Activated CD8-positive, alpha-beta memory T cell treated with anti-CD3 and anti-CD28 coated beads for 48 hours (primary cell): Measurements from ENCODE around the gene CEBPZ.
"Not testable (repeated sequence)": the region's sequence is repeated elsewhere in the genome, so short reads cannot be mapped to it uniquely, and the experiment has no call there.

Source experiments
- DNase-seq, 3 experiments: peaks; one replicate each; pipeline ENCODE4 v3.0.0-alpha.2; 2020; ENCODE audit warnings: low read depth in 2 of 3, low spot score in 2 of 3

The CEBPZ gene

DNA sequence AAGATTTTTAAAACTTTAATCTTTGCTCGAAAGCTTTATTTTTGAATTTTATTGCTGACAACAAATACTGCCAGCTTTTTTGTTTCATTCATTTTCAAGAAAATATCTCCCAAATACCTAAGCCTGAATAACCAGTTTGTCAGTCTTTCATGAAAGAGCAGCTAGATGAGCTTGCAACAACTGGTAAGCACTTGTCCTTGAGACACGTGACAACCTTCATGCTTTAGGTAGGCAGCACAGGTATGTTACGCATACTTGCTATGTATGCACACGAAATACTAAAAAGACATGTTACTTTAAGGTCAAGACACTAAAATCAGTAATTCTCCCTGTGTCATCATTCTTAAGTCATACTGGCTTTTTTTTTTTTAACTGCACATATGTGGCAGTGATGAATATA is 12.3 kb downstream of the CEBPZ start:
- DNase-seq: no peak

DNA sequence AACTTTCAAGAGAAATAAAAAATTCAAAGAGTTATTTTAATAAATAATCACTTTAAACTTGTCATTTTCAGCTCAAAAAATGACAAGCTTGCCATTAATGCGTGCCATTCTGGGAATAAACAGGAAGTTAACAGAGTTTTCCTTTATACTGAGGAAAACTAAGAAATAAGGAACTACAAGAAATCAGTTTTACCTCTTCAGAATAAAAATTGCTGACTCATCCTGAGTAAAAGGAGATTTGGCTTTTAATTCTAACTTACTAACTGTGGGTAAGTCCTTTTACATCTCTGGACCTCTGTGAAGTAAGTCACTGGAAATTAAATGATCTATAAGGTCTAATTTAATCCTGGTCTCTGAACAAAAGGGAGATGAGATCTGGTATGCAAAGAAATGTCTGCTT is 16.1 kb downstream of the CEBPZ start:
- no peak for DNase-seq

DNA sequence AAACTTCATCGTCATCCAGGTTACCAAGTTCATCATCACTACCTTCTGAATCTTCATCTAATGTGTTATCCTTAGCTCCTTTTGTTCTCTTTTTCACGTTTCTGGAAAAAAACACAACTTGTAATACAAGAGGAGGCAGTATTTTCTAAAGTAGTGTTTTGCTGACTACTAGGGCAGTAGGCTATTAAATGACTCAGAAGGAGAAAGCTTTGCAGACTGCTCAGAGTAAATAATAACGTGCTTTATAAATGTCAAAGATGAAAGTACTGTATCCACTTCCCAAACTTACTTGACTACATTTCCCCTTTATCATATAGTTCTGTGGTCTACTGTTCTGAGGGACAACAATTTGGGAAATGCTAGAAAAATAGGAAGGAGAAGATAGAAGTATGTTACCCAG is 19.5 kb downstream of the CEBPZ start:
- DNase-seq: no peak

DNA sequence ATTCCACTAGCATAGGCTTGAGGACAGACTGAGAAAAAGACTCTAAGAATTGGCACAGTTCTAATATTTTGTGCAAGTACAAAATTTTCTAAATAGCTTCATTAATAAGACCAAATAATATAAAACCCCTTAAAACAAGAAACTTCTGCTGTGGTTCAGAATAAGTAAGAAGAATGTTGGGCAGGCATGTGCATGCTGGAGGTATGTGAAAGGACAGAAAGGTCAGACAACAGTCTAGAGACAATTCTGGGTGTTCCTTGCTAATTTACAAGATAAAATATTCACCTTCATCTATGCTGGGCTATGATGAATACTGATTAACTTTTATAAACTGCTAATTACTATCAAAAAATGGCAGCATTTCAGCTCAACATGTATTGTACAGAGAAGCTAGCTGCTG is 20.2 kb downstream of the CEBPZ start:
- no peak for DNase-seq

DNA sequence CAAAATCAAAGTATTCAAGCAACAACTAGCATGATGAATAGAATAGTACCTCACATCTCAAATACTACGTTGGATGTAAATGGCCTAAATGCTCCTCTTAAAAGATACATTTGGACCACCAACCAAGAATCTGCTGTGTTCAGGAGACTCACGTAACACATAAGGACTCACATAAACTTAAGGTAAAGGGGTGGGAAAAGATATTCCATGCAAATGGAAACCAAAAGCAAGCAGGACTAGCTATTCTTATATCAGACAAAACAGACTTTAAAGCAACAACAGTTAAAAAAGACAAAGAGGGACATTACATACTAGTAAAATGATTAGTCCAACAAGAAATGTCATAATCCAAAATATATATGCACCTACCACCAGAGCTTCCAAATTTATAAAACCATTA is 24.6 kb downstream of the CEBPZ start:
- not testable (repeated sequence) for DNase-seq

DNA sequence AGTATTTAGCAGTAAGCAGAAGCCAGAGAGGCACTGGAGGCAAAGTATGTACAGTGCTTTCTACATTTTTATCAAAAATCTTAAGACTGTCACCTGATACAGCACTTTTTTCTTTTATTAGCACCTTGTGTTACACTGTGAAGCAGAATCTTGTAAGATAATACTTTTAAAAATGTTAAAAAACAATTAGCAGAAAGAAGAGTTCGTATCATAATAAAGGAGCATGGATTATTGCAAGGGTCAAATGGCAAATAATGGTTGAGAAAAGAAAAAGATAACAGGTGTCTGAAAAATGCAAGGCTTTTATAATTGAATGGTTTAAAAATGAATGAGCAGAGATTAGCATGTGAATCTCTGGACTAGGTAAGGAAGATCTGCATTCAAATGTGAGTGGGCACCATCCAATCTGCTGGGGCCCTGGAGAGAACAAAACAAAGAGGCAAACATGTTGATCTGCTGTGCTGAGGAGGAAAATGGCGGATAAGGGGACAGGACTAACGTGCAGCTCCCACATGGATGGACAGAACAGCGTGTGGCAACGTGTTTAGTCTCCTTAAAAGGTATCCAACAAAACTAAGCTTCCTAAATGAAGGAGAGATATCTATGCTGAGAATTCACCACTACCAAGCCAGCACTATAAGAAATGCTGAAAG is 25.6 kb downstream of the CEBPZ start:
- no peak for DNase-seq

DNA sequence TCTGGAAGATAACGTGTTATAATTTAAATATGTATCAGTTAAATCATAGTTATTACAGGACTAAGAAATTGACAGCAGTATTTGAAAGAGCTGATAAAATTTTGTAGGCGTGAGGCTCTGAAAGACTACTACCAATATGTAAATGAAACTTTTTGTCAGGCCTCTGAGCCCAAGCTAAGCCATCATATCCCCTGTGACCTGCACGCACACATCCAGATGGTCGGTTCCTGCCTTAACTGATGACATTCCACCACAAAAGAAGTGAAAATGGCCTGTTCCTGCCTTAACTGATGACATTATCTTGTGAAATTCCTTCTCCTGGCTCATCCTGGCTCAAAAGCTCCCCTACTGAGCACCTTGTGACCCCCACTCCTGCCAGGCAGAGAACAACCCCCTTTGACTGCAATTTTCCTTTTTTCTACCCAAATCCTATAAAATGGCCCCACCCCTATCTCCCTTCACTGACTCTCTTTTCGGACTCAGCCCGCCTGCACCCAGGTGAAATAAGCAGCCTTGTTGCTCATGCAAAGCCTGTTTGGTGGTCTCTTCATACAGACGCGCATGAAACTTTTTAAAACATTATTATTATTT is 26.2 kb downstream of the CEBPZ start:
- DNase-seq: not testable (repeated sequence)

DNA sequence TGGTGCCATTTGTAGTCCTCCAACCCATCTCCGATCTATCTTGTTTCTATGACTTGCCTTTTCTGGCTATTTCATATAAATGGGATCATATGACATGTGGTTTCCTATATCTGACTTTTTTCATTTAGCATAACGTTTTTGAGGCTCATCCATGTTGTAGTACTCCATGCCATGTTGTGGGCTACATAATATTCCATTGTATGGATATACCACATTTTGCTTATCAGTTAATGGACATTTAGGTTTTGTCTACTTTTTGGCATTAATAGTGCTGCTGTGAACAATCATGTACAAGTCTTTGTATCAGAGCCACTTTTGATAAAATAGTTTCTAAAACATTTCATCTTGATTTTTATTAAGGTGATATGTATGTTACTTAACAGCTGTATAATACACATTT is 27.7 kb downstream of the CEBPZ start:
- DNase-seq: no peak

DNA sequence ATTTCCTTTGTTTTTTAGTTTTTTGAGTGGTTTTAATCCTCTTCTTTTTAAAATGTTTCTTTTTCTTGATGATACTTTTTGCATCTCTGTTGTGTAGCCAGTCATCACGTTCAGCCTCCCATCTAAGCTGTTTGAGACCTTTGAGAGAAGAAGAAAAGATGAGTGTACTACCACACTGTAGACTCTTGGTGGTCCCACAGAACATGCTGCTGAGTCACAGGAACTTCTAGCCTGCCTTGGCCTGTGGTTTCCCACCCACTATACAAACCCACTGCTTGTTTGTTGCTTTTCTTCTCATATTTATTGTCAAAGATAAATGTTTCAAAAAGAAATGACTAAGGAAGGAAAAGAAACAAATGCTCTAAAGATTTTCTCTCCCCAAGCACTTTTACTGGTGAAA is 29.6 kb downstream of the CEBPZ start:
- DNase-seq: peak in 1 of 3 experiments; percentile 29

DNA sequence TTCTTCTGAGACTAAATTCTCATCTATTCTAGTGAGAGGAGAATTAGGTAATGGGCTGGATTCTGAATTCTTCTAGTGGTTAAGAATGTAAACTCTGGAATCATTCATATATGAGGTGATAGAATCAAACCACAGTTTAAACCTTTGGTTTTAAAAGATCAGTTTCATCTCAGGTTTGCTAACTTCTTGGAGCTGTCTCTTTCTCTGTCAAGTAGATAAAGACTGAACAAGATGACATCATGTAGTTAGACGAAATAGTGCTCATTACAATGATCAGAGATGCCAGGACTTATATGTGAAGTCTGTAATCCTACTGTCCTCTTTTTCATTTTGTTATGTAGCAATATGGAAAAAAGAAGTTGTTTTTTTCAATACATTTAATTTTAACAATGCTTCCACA is 30.2 kb downstream of the CEBPZ start:
- DNase-seq: no peak

DNA sequence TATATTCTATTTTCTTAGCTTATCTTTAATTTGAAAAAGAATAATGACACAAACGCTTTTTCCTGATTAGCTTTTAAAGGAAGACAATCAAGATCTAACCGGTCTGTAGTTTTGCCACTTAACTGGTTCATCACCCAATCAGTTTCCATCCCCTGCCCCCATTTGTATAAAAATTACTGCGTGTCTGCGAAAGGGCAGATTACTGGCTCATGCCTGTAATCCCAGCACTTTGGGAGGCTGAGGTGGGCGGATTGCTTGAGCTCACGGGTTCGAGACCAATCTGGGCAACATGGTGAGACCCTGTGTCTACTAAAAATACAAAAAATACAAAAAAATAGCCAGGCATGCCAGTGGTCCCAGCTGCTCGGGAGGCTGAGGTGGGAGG is 32.7 kb downstream of the CEBPZ start:
- no peak for DNase-seq

DNA sequence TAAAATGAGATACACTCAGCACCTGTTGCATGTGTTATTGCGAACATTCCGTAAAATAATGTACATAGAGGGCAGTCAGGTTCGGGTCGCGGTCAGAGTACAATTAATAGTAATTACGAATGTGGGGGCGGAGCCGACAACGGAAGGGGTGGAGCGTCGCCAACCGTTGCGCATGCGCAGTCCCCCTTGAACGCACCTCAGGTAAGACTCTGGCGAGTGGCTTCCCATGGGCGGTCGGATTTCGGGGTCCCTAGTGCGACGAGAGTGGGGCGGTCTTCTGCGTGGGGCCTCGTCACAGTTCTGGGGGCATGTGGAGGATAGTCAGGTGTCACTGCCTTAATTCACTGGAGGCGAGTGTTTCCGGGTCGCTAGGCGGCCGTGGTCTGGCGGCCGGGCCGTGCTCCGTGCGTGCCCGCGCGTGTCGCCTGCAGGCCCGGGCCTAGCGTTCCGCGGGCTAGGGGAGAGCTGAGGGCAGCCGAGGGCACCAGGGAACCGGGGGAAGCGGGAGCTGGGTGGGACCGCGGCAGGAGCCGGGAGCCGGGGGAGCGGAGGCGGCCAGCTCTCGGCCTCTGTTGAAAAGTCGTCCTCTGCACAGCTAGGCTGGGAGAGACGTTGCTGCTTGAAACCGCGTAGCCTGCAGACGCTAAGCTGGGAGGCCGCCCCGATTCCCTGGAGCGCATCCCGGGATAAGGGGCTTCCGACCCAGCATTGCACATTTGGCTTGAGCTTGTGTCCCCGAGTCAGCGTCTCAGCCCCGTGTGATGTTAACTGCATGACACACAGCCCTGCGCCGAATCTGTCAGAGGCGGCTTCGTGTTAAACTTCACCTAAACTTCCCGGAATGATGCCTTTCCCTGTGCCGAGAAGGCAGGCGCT is 34.8 kb downstream of the CEBPZ start, which contains the start of gene CEBPZOS:
Gene CEBPZOS, plus strand, starts transcription at position 177 of the 876 bp plus-strand sequence. CDS start 3,209 bp downstream, outside the sequence.
- peak; percentile 75 to 95 (median 88) for DNase-seq

DNA sequence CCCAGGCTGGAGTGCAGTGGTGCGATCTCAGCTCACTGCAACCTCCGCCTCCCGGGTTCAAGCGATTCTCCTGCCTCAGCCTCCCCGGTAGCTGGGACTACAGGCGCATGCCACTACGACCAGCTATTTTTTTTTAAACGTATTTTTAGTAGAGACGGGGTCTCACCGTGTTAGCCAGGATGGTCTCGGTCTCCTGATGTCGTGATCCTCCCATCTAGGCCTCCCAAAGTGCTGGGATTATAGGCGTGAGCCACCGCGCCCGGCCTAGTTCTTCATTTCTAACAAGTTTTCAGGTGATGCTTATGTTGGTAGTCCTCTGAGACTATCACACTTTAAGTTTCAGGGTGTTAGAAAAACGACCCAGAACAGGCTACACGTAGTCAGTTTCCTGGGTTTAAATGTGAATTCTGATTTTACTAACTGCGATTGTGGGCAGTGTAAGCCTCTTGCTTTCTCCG is 35.5 kb downstream of the CEBPZ start:
- not testable (repeated sequence) for DNase-seq

DNA sequence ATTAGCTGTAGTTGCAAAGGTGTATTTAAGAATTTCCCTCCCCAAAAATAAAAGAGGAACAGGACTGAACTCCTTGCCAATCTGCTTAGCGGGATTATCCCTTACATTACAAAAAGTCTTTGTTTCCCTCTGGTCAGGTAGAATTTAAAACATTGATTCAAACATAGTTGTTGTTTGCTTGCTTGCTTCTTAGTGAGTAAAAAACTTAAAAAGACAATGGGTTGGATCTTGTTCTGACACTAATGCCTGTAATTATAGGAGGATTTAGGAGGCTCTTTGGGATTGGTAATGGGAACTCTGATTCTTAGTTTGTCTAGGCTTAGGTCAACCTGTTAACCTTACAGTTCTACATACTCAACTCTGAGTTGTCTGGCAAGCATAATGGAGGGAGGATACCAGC is 38.8 kb downstream of the CEBPZ start:
- no peak for DNase-seq

DNA sequence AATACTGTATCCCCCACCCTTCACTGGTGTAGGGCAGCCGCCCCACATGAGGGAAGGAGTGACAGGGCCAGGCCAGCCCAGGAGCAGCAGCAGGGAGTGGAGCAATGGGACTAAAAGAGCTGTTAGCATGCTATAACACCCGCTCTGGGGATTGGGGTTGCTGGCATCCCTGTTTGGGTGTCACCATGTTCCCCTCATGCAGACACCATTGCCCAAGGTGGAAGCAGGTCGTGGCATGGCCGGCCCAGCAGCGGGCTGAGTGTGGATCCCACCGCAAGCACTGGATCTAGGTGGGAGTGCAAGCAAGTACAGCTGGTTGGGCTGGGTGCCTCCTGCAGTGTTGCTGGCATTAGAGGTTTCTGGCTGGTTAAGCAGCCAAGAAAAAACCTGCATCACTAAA is 39.6 kb downstream of the CEBPZ start:
- DNase-seq: no peak

DNA sequence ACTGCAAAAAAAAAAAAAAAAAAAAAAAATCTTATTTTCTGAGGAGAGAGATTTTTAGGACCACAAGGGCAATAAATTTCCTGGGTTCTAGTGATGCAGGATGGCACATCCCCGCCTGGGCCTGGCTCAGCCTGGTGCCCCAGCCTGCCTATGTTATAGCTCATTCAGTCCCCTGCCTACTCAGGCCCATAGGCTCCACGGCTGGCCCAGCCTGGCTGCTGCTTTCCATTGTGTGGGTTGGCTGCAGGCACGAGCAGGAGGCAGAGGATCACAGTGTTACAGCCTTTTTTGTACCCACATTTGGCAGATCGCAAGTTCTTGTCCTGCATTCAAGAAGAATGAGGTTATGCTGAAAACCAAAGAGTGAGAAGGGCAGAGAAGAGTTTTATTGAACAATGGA is 40.1 kb downstream of the CEBPZ start:
- no peak for DNase-seq

DNA sequence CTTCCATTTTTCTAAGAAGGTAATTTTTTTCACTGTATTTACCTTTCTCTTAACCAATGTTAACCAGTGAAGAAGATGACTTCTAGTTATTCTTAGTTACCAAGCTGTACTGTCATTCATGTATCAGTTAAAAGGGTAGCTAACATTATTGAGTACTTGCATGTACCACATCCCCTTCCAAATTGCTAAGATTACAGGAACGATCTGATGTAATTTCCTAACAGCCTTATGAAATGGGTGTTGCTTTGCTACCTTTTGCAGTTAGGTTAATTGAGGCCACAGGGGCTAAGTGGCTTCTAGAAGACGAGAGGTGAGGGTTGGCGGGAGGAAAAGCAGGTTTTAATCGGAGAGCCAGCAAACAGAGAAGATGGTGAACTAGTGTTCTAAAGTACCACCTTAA is 41.1 kb downstream of the CEBPZ start:
- no peak for DNase-seq

DNA sequence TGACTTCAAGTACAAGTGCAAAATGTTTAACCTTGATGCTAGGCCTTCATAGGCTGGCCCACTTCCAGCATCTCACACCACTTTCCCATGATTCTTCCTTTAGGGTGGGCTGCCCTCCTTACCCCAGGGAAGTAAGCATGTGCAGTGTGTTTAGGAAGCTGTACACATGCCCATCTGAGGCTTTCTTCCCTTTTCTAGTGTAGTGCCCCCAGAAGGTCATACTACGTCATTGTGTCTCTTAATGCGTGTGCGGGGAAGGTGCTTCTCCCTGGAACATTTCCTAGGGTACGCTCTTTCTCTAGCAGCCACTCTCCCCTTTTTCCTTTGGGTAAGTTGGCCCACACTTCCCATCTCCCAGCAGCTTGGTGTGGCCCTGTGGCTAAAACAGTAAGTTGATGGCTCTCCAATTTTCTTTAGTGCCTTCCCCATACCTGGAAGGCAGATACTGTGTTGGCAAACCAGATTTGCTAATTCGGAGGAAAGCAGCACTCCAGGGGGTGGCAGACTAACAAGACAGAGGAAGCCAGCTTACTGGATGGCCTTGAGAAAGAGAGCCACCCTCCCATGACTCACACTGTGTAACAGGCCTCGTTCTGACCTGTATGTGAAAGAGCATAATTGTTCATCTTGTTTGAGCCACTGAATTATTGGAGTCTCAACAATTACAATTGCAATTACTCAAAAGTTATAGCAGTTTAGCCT is 41.8 kb downstream of the CEBPZ start:
- DNase-seq: no peak

DNA sequence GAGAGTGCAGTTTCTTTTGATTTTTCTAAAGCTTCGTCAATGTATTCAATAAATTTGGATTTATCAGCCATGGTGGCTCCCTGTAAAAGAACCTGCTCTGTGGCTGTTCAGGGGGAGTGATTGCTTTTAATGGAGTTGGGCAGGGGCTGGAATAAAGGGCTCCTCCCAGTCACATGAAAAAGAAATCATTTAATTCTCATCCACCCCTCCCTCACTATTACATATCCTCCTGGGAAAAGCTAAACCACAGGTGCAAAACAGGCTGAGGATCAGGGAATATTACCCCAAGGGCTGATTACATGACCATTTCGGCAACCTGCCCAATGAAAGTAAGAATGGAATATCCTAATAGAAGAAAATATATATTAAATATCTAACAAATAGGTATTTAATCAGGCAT is 42.8 kb downstream of the CEBPZ start, which contains the start of gene SULT6B1:
Gene SULT6B1, minus strand, starts transcription at position 101 of the 400 bp plus-strand sequence. Its CDS starts 30 bp downstream, at position 71.
- DNase-seq: no peak

DNA sequence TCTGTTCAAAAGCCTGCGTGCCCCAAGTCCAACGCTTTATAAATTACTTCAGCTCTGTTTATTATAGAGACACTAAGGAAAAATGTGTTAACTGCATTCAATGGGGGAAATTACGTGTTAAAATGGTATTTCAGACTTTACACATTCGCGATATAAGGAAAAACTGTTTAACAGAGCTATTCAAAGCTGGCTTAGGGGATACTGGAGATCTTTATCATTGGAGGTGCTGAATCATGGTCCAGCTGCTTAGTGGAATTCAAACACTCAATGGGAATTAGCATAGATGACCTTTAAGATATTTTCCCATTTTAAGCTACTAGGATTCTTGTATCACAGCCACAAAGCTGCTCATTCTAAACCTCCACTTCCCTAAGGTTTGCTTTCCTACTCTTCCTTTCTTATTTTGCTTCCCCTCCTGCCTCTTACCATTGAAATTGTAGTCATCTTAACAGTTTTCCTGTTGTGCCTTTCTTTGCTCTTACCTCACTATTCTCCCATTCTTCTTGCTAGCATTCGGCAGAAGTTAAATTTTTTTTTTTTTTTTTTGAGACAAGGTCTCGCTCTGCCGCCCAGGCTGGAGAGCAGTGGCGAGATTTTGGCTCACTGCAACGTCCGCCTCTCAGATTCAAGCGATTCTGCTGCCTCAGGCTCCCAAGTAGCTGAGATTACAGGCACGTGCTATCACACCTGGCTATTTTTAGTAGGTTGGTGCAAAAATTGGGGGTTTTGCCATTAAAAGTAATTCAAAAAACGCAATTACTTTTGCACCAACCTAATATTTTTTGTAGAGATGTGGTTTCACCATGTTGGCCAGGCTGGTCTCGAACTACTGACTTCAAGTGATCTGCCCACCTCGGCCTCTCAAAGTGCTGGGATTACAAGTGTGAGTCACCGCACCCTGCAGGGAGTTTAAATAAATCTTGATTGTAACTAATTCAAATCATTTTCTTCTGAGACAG is 49.4 kb downstream of the CEBPZ start:
- DNase-seq: no peak
